HG02870 (cell line): ENCODE results near the gene PTCSC3.

Experiments
- ATAC-seq: cut with Tn5 transposase; IDR thresholded peaks from one replicate; pipeline ENCODE4 v1.9.1; 2021; ENCODE audit warnings: mild to moderate bottlenecking, moderate library complexity; ENCODE audit not compliant: unreplicated experiment

The PTCSC3 gene

DNA sequence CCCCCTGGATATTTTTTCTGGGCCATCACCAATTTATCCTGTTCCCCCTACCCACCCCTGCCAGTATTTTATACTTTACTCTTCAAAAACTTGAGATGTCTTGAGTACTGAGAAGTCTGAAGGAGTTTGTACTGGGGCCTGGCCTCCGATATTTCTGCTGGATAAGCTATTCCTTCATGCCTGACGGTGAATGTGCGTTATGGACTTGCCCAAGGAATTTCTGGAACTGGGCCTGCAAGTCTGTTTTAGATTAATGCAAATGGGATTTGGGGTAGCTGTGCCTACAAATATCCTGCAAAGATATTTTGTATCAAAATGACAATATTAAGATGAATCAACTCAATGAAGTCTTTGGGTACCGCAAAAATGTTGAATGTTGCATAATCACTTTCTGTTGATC lies at the start of gene PTCSC3:
Gene PTCSC3, minus strand, starts transcription at position 199 of the 400 bp plus-strand sequence.
- ATAC-seq = no peak

DNA sequence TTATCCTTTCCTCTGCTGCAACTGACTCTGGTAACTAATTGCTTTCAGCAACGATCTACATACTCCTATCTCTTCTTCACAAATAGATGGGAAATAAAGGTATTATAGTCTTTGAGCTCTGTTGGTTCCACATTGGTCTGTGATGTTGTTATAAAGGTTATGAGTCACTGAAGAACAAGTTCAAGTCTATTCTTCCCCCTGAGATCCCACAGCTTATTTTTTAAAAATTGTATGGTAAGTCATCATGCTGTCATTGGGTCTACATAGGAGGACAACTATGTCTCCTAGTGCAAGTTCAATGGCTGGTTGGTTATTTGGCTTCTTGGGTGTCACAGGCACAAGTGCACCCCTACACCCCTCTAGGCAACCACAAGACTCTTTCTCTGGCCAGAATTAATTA lies 49.6 kb upstream of the PTCSC3 start:
- ATAC-seq = no peak

DNA sequence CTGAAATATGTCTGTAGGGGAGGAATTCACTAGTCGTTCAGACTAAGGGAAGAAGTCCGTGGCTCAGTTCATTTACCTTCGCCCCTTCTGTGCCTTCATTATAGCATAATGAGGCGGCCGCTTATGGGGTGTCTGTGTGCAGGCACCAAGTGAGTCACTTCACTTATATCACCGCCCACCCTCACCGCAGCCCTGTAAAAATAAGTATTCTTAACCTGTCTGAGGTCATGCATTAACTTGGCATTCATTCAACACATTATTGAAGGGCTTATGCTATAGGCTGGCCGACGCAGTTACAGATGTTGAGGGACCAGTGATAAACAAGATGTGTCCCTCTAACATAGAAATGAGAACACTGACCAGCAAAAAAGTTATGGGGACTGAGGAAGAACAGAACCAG lies 47.7 kb upstream of the PTCSC3 start:
- ATAC-seq = no peak

DNA sequence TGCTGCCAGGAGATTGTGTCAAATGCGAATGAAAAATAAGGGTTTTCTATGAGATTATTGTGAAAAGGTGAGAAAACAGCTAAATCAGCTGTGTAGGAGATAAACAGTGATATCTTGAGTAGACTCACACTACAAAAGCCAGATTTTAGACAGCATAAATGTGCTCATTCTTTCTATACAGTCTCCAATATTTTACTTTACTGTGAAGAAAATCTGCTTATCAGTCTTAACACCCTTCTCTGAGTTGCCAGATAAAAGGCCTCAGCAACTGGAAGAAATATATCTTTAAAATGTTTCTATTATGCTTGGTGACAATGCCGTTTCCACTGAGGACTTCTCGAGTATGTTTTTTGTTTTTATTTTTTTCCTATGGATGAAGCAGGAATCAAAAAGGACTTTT lies 47.0 kb upstream of the PTCSC3 start:
- ATAC-seq = no peak

DNA sequence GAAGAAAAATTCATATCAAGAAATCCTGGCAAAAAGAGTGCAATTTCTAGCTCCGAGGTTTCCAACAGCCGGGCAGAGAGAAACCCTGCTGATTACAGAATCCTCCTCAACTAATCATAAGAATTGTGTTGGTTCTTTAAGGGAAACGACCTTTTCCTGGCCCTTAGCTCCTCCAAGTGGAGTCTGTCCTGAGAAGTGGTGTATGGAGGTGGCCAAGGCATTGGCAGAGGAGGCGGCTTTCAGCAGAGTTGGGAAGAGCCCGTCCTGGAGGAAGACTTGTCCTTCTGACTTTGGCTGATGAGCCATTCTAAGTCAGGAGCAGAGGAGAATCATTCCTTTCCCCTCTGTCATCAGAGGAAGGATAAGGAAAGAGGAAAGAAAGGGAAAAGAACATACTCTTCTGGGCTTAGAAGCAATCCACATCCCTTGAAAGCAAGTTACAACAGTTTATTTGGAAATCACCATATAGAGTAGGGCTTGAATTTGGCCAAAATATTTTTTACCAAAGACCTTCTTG lies 46.5 kb upstream of the PTCSC3 start:
- no peak for ATAC-seq

DNA sequence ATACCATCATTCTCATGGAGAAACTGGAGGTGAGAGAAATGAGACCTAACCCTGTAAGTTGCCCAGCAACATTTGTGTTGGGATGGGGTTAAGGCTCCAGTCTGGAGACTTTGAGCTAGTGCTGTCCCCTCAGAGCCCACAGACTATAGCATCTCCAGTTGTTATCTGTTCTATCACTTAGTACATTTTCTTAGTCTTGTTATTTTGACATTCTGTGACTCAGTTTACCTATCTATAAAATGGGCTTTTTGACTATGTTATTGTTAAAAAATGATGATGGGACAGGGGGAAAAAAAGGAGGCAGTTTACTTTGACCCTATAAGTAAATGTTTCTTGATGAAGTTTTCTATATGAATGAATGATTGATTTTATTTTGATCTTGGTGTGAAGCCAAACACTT lies 45.8 kb upstream of the PTCSC3 start:
- no peak for ATAC-seq

DNA sequence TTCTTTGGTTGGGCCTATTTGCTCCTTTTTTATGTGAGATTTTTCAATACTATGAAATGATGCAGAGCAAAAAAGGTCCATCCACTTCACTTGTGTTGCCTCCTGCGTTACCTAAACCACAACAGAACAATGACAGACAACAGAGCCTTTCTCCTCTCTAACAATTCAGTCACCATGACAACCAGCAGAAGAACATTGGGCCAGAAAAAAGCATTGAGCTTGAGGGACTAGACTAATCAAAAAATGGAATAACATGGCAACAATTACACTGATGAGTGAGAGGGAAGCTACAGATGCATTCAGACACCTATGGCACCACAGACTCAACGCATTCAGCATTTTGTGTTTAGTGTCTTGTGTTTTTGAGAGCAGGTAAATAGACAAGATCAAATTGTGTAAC lies 44.6 kb upstream of the PTCSC3 start:
- no peak for ATAC-seq

DNA sequence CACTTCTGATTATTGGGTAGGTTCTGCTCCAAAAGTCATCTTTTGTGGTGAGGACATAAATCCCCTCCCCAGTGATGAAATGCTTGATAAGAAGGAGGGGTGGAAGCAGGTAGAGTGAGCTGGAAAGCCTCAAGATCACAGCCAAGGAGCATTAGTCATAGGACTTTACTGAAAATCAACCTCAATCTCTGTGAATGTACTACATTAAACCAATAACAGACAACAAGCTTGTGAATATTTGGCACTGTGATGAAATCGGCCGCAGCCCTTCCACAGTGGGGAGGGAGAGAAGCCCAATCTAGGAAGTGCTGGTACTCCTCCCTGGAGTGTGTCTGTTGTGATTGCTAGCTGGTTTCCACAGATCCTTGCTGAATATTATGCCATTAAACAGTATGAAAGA lies 41.2 kb upstream of the PTCSC3 start:
- ATAC-seq = no peak

DNA sequence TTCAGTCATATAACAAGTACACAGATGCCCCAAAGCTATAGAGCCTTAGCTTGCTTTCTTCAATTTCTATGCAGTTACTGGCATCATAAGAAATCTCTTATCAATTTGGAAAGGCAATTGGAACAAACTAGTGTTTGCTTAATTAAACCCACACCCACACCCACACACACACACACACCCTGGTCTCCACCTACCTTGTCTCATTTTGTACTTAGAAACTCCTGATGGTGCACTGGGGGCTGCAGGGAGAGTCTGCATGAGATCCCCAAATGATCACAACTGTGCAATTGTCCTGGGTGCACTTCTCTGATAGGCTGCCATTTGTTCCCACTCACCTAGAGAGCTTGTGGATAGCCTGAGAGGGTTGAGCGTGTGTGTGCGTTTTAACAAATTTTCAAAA lies 40.5 kb upstream of the PTCSC3 start:
- no peak for ATAC-seq

DNA sequence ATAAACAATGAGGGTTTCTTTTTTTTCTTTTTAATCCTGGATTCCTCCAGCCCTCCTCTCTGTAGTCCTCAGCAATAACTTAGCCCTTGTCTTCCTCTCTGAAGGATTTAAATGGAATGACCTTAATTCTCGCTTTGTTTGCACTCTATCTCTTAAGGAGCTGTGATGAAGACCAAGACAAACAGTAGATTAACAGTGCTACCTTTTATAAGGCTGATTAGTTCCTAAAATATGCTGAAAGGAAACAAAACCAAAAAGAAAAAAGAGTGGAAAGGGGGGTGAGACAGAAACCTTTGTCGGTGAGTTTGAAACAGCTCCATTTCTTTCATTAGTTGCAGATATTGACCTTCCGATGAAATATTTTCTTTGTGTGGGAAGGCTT lies 38.7 kb upstream of the PTCSC3 start:
- no peak for ATAC-seq

DNA sequence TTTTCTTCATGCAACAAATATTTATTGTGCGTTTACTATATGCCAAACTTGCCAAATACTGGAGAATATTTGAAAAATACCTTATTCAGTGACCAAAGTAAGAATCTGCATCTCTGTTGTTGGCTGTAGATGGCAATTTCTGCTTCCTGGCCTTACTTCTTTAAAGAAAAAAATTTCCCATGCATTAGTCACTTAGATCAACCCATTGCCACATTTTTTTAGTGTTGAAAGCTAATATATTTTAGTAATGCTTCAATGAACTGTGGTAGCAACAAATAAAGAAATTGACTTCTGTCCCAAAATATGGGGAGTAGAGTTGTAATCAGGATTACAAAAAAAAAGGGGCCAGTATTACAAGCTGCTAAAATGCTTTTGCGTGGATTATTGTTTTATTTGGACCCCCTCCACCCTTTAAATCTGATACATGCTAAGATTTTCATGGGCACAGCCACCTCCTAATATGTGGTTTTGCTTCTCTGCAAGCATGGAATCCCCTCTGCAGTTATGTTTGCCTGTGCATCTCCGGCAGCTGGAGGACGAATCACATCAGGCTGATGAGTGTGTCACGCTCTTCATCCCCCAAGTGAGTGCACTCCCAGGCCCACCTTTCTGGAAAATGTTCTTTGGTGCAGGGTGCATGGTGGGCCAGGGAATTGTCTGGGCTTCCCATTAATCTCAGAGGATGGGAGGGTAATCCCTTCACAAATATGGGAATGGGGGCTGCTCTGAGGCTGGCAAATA lies 38.1 kb upstream of the PTCSC3 start:
- ATAC-seq = no peak

DNA sequence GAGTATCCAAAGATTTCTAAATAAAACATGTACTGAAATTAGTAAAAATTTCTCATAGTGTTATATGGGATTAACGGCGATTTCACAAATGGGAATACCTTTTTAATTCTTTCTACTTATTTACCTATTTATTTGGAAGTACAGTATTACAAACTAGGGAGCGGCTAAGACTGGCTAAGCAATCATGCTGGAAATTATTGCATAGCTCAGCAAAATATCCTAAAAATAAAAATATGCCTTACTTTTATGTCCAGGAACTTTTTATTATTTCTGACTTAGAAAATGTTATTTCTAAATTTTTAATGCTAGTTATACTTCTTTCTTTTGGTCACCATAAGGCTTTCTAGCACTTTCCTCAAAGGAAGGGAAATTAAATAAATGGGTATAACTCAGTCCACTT lies 36.5 kb upstream of the PTCSC3 start:
- no peak for ATAC-seq

DNA sequence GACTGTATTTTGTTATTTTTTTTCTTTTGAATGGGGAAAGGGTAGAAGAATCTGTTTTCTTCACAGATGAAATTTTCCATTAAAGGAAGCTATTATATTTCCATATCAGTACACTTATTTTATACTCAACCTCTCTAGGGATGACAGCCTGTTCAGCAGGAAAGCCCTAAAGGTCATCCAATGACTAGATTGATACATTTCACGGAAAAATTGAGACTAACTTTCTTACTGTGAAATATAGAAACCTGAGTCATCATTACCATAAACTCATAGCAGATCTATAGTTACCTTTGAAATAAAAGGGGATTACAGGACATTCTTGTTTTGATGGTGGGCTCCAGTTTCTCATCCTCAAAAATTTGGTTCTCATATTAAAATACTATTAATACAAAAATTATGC lies 36.1 kb upstream of the PTCSC3 start:
- no peak for ATAC-seq

DNA sequence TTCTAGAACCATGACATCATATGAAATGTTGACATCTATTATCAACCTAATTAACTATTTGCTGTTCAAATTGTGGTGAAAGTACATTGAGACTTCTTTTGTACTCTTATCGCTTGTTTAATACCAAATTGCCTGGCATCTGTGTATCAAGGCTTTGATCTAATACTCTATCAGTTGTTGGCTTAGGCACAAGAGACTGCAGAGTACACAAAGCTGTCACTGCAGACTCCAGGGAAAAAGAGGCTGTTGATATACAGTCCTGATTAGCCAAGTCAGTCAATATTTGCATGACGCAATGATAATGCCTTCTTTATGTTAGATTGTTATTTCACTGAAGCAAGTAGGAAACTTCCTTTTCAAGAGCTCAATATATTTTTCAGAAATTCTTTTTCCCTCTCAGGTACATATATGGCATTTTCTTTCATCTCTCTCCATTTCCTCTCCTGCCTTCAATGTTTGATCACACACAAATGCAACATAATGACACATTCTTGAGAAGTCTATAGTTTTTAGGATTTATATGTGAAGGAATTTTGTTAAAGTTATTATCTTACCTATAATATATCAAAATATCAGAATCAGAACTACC lies 32.3 kb upstream of the PTCSC3 start:
- no peak for ATAC-seq

DNA sequence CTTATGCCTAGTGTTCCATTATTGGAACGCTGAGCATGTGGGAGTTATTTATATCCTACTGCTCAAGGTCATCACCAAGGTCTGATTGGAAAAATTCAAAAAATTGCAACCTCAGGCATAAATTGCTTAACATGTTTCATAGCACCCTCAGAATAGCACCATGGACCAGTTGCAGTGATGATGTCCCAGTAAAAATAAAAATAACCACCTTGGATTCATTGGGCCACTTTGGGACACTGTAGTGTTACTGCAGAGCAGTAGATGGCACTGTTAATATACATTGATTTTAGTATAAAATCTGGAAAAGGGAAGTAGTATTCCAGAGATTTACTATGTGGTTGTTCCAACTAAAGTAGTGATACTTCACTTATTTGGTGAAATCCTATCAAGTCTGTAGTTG lies 31.0 kb upstream of the PTCSC3 start:
- no peak for ATAC-seq

DNA sequence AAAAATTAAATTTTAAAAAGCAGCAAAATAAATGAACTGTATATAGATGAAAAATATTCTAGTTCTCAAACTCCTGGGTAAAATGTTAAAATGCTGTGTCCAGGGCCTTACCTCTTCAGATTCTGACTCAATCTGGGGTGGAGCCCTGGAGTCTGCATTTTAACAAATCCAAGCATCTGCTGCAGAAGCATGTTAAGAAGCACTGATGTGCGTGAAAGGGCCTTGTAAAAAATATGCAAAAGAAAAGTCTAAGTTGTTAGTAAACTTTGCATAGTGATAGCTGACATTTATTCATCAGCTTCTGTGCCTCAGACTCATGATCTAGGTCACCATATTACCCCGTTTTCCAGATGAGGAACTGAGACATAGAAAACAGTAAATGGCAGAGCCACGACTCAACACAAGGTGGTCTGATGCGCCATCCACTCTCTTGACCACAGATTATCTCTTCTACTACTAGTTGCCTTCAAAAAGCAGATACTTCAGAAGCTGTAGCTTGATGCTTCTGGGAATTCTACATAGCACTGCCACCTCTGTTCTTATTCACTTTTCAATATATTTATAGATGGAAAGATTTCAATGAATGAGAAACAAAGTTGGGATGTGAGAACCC lies 28.0 kb upstream of the PTCSC3 start:
- ATAC-seq = no peak

DNA sequence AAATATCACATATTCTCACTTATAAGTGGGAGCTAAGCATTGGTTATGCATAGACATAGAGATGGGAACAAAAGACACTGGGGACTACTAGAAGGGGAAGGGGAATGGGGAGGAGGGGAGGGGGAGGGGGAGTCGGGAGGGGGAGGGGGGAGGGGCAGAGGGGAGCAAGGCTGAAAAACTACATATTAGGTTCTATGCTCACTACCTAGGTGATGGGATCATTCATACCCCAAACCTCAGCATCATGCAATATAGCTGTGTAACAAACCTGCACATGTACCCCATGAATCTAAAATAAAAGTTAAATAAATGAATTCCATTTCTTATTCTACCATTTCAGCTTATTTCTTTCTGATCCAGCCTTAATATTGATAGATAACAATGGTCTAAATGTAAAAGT lies 21.9 kb upstream of the PTCSC3 start:
- no peak for ATAC-seq

DNA sequence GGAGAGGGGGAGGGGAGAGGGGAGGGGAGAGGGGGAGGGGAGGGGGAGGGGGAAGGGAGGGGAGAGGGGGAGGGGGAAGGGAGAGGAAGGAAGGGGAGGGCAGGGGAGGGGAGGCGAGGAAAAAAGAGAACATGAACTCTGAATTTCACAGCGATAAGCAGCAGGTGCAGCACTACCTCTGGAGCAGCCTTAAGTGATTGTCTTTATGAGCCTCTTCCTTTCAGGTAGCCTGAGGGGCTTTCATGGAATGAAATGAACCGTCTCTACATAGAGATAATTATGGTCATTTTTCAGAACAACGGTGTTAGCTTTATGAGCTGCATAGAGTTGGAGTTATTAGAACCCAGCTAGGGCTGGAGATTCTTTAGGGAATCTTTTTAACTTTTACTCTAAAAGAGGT lies 18.1 kb upstream of the PTCSC3 start:
- no peak for ATAC-seq

DNA sequence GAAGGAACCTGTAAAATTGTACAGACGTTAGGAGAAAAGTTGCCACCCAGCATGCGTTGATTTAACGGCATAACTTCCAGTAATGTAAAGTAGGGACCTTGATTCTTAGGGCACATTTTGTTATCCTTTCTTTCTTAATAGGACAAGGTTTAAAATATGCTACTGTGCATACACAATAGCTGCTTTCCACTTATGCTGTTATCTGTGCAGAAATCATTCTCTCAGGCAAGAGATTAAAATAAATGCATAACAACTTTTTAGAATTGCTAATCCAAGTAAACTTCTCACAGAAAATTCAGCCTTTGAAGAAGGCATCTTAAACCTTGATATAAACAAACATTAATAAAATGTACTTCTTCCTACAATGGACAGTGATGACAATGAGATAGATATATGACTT lies 16.0 kb upstream of the PTCSC3 start:
- no peak for ATAC-seq

DNA sequence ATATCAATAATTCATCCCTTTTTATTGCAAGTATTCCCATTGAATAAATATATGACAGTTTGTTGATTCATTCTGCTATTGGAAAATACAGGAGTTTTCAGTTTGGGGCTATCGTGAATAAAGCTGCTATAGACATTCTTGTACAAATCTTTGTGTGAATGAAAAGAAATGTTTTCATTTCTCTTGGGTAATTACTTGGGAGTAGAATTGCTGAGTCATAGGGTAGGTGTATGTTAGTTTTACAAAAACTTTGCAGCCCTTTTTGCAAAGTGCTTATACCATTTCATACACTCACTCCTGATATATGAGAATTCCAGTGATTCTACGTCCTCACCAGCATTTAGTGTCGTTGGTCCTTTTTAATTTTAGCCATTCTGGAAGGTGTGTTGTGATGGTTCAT lies 6.9 kb upstream of the PTCSC3 start:
- no peak for ATAC-seq

DNA sequence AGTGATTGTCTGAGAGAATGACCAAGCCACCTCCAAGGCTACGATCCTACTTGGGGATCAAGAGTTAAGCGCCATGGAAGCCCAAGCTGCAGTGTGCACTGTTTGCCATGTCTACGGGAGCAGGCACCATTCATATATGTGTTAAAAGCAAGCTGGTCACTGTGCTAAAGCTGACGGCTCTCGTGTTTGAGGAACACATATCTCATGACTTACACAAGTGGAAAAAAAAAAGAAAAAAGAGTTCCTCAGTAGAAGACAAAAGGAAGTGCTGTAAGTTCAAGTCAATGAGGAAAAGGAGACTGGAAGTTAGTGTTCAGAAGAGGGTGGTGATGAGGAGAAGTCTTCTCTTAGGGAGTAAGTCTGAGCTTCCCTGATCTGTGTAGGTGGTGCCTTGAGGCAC lies 4.9 kb upstream of the PTCSC3 start:
- ATAC-seq = no peak

DNA sequence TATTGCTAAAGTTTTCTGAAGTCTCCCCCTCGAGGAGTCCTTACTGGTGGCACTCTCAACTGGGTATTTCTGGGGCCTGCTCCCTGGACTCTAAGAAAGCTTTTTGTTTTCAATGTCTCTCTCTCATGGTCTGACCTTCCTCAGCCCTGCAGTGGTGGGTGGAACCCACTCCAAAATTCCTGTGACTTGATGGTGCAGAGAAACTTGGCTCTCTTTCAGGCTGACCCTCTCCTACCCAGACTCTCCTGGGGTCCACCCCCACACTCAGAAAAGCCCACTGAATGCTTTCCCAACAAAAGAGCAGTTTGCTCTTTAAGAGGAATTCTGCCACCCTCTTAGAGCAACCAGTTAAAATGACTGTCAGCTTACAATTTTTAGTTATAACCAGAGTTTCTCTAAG lies 967 bp upstream of the PTCSC3 start:
- no peak for ATAC-seq
